Fibroblast of mammary gland (primary cell): ENCODE results near the gene B3GNT9.
A peak's percentile ranks its signal among the peaks of the same experiment; 100 is the strongest.

Source experiments
- DNase-seq: peaks from one replicate; pipeline ENCODE4 v3.0.0-alpha.2; 2010; ENCODE audit warnings: low read depth
- H3K4me3 ChIP-seq: 2 replicates; pipeline ENCODE4 v1.5.1; 2011; ENCODE audit warnings: low read depth, mild to moderate bottlenecking, low read length, moderate library complexity; ENCODE audit not compliant: control insufficient read depth
- CTCF ChIP-seq: conservative IDR thresholded peaks from 2 replicates; pipeline ENCODE4 v1.5.1; 2011; ENCODE audit warnings: low read depth, low read length, inconsistent platforms; ENCODE audit not compliant: control insufficient read depth, insufficient read depth

B3GNT9 gene

GRCh38 chr16:67182288-67182687 is 31.5 kb upstream of the B3GNT9 start:
- TF ChIP-seq CTCF, result no peak
- DNase-seq, result no peak
- peak overlapping the region; percentile 69 for H3K4me3 ChIP-seq

GRCh38 chr16:67181346-67181745 is 30.5 kb upstream of the B3GNT9 start:
- DNase-seq, result peak; percentile 95

GRCh38 chr16:67180166-67180565 is 29.4 kb upstream of the B3GNT9 start:
- no peak for DNase-seq

More at GRCh38 chr16:67181346-67181745, 30.5 kb upstream of the B3GNT9 start:
- TF ChIP-seq CTCF, result no peak
- H3K4me3 ChIP-seq, result peak overlapping the region; percentile 23

GRCh38 chr16:67179421-67180080 is 28.8 kb upstream of the B3GNT9 start:
- DNase-seq, result no peak
- TF ChIP-seq CTCF, result peak; percentile 13
- no peak overlapping the region for H3K4me3 ChIP-seq

More at GRCh38 chr16:67180166-67180565, 29.4 kb upstream of the B3GNT9 start:
- no peak overlapping the region for H3K4me3 ChIP-seq
- no peak for TF ChIP-seq CTCF

- peak overlapping the region; percentile 20 for H3K4me3 ChIP-seq
- TF ChIP-seq CTCF, result no peak
- DNase-seq, result peak; percentile 51
Observed at GRCh38 chr16:67177743-67178699, 27.2 kb upstream of the B3GNT9 start.

- no peak overlapping the region for H3K4me3 ChIP-seq
- no peak for DNase-seq
- no peak for TF ChIP-seq CTCF
Observed at GRCh38 chr16:67176662-67177061, 25.9 kb upstream of the B3GNT9 start.
